GM19324 (cell line): ENCODE measurements around the gene VAV3.

Source experiments
- ATAC-seq: cut with Tn5 transposase; IDR thresholded peaks from one replicate; pipeline ENCODE4 v1.9.1; 2021; ENCODE audit warnings: mild to moderate bottlenecking, moderate library complexity; ENCODE audit not compliant: unreplicated experiment, low FRiP score

VAV3 gene

GRCh38 chr1:107551456-107551855 is 413.5 kb downstream of the VAV3 start:
- ATAC-seq, result no peak

GRCh38 chr1:107550358-107550757 is 414.6 kb downstream of the VAV3 start:
- ATAC-seq, result no peak

GRCh38 chr1:107549152-107549810 is 415.7 kb downstream of the VAV3 start:
- ATAC-seq, result no peak

GRCh38 chr1:107548276-107548675 is 416.7 kb downstream of the VAV3 start:
- no peak for ATAC-seq

GRCh38 chr1:107547363-107548155 is 417.4 kb downstream of the VAV3 start:
- ATAC-seq, result no peak

GRCh38 chr1:107546576-107546975 is 418.4 kb downstream of the VAV3 start:
- no peak for ATAC-seq

- ATAC-seq, result no peak
These were observed 419.1 kb downstream of the VAV3 start for GRCh38 chr1:107545879-107546278.

- no peak for ATAC-seq
These were observed 419.9 kb downstream of the VAV3 start for GRCh38 chr1:107545056-107545577.

- ATAC-seq, result no peak
These were observed 420.7 kb downstream of the VAV3 start for GRCh38 chr1:107544285-107544684.

- ATAC-seq, result no peak
These were observed 423.6 kb downstream of the VAV3 start for GRCh38 chr1:107541412-107541811.

GRCh38 chr1:107538502-107538901 is 426.5 kb downstream of the VAV3 start:
- ATAC-seq, result no peak

GRCh38 chr1:107536266-107536665 is 428.7 kb downstream of the VAV3 start:
- ATAC-seq, result no peak

- no peak for ATAC-seq
These were observed 429.9 kb downstream of the VAV3 start for GRCh38 chr1:107535091-107535490.

GRCh38 chr1:107534632-107535031 is 430.3 kb downstream of the VAV3 start:
- ATAC-seq, result no peak

GRCh38 chr1:107533436-107533835 is 431.5 kb downstream of the VAV3 start:
- no peak for ATAC-seq

- no peak for ATAC-seq
These were observed 432.7 kb downstream of the VAV3 start for GRCh38 chr1:107532318-107532717.

GRCh38 chr1:107531065-107531908 is 433.7 kb downstream of the VAV3 start:
- ATAC-seq, result no peak

- ATAC-seq, result no peak
These were observed 434.4 kb downstream of the VAV3 start for GRCh38 chr1:107530543-107530942.

GRCh38 chr1:107529511-107530149 is 435.4 kb downstream of the VAV3 start:
- ATAC-seq, result peak; percentile 96

- no peak for ATAC-seq
These were observed 438.3 kb downstream of the VAV3 start for GRCh38 chr1:107526524-107527198.
